ENCODE data around the gene P2RX1.

Gene P2RX1

DNA sequence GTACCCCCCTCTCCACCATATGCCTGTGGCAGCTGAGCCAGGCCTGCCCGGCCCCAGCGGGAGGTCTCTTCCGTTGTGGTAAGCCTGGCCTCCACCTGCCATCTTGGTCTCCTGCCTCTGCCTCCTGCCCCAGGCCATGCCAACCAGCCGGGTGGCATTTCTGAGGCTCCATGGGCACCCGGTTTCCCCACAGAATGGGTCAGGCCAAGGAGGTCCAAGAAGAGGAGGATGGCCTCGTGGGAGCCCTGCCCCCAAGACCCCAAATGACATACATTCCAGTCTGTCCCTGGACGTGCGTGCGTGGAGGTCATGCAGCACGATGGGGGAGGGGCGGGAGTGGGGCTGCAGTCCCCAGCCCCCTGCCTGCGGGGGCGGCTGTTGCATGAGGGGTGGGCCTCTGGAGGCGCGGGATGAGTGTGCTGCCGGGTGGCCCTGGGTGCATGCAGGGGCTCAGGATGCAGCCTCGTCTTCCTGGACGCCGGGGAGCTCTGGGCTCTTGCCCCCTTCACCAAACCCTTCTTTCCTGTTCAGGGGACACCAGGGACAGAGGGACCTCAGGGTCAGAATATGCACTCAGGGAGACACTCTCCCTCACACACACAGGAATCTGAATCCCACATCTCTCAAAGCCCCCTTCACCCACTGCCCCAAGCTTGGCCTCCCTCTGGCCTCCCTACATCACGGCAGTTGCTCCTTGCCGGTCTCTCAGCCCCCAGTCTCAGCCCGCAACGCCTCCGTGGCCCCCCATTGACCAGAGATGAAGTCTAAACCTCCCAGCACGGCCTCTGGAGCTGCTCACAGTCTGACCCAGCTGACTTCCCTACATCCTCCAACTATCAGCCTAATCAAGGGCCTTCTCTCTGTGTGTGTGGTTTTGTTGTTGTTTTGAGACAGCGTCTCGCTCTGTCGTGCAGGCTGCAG is 54.2 kb downstream of the P2RX1 start:
- TF ChIP-seq TAF1 (IDR thresholded peaks at IDR 0.05; ENCODE audit: borderline replicate concordance, insufficient read depth, low read length) = no peak
- TF ChIP-seq SIN3A (IDR thresholded peaks at IDR 0.05; ENCODE audit: borderline replicate concordance, insufficient read depth, low read length) = no peak
- no peak for TF ChIP-seq FOXP2 (optimal IDR thresholded peaks at IDR 0.05; ENCODE audit: borderline replicate concordance, extremely low read depth, extremely low read length, insufficient read depth)
- no peak for TF ChIP-seq POLR2AphosphoS5 (IDR thresholded peaks at IDR 0.05; ENCODE audit: low read depth, low read length)
- TF ChIP-seq REST (IDR thresholded peaks at IDR 0.05; ENCODE audit: insufficient read depth in 1 of 2, low read depth in 2 of 2, low read length in 2 of 2) = no peak

GRCh38 chr17:3860939-3861700 is 55.1 kb downstream of the P2RX1 start:
- TF ChIP-seq TAF1 (IDR thresholded peaks at IDR 0.05; ENCODE audit: borderline replicate concordance, insufficient read depth, low read length) (no peak), SIN3A (IDR thresholded peaks at IDR 0.05; ENCODE audit: borderline replicate concordance, insufficient read depth, low read length) (no peak), FOXP2 (optimal IDR thresholded peaks at IDR 0.05; ENCODE audit: borderline replicate concordance, extremely low read depth, extremely low read length, insufficient read depth) (no peak), POLR2AphosphoS5 (IDR thresholded peaks at IDR 0.05; ENCODE audit: low read depth, low read length) (no peak), REST (IDR thresholded peaks at IDR 0.05; ENCODE audit: insufficient read depth in 1 of 2, low read depth in 2 of 2, low read length in 2 of 2) (no peak)

GRCh38 chr17:3859940-3860339 is 56.3 kb downstream of the P2RX1 start:
- no peak for TF ChIP-seq POLR2AphosphoS5 (IDR thresholded peaks at IDR 0.05; ENCODE audit: low read depth, low read length)
- TF ChIP-seq REST (IDR thresholded peaks at IDR 0.05; ENCODE audit: insufficient read depth in 1 of 2, low read depth in 2 of 2, low read length in 2 of 2) = no peak
- no peak for TF ChIP-seq TAF1 (IDR thresholded peaks at IDR 0.05; ENCODE audit: borderline replicate concordance, insufficient read depth, low read length)
- TF ChIP-seq FOXP2 (optimal IDR thresholded peaks at IDR 0.05; ENCODE audit: borderline replicate concordance, extremely low read depth, extremely low read length, insufficient read depth) = no peak
- no peak for TF ChIP-seq SIN3A (IDR thresholded peaks at IDR 0.05; ENCODE audit: borderline replicate concordance, insufficient read depth, low read length)

DNA sequence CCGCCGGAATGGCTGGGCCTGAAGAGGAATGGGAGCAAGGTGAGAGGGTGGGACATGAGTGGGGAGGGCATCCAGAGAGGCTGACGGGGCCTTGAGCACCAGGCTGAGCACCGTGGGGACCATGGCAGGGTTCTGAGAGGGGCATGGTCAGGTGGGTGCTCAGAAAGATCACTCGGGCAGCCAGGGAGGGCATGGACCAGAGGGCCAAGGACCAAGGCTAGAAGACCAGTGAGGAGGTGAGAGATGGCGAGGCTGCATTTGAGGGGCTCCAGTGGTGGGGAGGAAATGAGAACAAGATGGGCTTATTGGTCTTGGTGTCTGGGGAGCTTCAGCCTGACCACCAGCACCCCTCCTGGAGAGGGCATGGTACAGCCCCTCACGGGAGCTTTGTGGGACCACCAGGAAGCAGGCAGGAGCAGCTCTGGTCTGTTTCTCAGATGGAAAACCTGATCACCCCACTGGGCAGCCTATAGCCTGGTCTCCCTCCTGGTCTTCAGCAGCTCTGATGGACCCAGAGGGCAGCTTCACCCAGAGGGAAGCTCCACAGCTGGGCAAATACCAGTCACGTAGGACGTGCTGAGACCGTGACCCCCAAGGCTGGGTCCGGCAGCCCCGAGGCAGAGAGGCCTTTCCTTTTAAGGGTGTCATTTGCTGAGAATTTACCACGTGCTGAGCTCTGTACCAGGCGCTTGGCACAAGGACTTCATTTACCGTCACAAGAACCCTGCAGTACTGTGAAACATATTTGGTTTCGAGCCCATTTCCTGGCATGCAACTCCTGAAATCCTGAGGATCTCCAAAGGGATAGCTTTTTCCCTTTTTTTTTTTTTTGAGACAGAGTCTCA is 58.8 kb downstream of the P2RX1 start:
- TF ChIP-seq REST (IDR thresholded peaks at IDR 0.05; ENCODE audit: insufficient read depth in 1 of 2, low read depth in 2 of 2, low read length in 2 of 2) (no peak), TAF1 (IDR thresholded peaks at IDR 0.05; ENCODE audit: borderline replicate concordance, insufficient read depth, low read length) (no peak), FOXP2 (optimal IDR thresholded peaks at IDR 0.05; ENCODE audit: borderline replicate concordance, extremely low read depth, extremely low read length, insufficient read depth) (no peak), SIN3A (IDR thresholded peaks at IDR 0.05; ENCODE audit: borderline replicate concordance, insufficient read depth, low read length) (no peak), POLR2AphosphoS5 (IDR thresholded peaks at IDR 0.05; ENCODE audit: low read depth, low read length) (no peak)
